SK-N-SH treated with all-trans-retinoic acid at 6 μM for 48 hours (cell line): ENCODE measurements around the gene TRIM10.

Experiments
- ARNTL ChIP-seq: fragments of 450-650 bp; formaldehyde crosslinking; IDR thresholded peaks from 2 replicates; pipeline ENCODE4 v1.5.0; 2020; ENCODE audit warnings: low read depth, mild to moderate bottlenecking, moderate library complexity, borderline replicate concordance
- ESRRG ChIP-seq: fragments of 250-450 bp; sonication (Bioruptor Pico); IDR thresholded peaks from 2 replicates; pipeline ENCODE4 v1.6.1; 2021; ENCODE audit warnings: mild to moderate bottlenecking
- GLIS3 ChIP-seq: fragments of 250-450 bp; sonication (Bioruptor Pico); IDR thresholded peaks from 2 replicates; pipeline ENCODE4 v1.5.0; 2020; ENCODE audit warnings: mild to moderate bottlenecking, moderate library complexity
- RARB ChIP-seq: fragments of 250-450 bp; sonication (Bioruptor Pico); IDR thresholded peaks from 2 replicates; pipeline ENCODE4 v1.8.0; 2021; ENCODE audit warnings: mild to moderate bottlenecking, moderate library complexity
- SNAI2 ChIP-seq: fragments of 250-450 bp; sonication (Bioruptor Pico); IDR thresholded peaks from 2 replicates; pipeline ENCODE4 v1.5.0; 2020; ENCODE audit warnings: mild to moderate bottlenecking, moderate library complexity
- TOX ChIP-seq: fragments of 250-450 bp; sonication (Bioruptor Pico); IDR thresholded peaks from 2 replicates; pipeline ENCODE4 v1.8.0; 2021; ENCODE audit warnings: mild to moderate bottlenecking, moderate library complexity, borderline replicate concordance
- ZFP3 ChIP-seq: fragments of 250-450 bp; sonication (Bioruptor Pico); IDR thresholded peaks from 2 replicates; pipeline ENCODE4 v1.5.0; 2020; ENCODE audit warnings: mild to moderate bottlenecking, moderate library complexity
- ZFP30 ChIP-seq: fragments of 450-650 bp; formaldehyde crosslinking; IDR thresholded peaks from 2 replicates; pipeline ENCODE4 v1.5.0; 2022; ENCODE audit warnings: mild to moderate bottlenecking, moderate library complexity
- ZNF8 ChIP-seq: fragments of 450-650 bp; formaldehyde crosslinking; IDR thresholded peaks from 2 replicates; pipeline ENCODE4 v1.5.0; 2020; ENCODE audit warnings: mild to moderate bottlenecking, moderate library complexity
- TF ChIP-seq, protein P1 (sequence below): fragments of 250-450 bp; sonication (Bioruptor Pico); IDR thresholded peaks from 2 replicates; pipeline ENCODE4 v1.5.1; 2021; ENCODE audit warnings: mild to moderate bottlenecking, moderate library complexity
- TF ChIP-seq, protein P2 (sequence below): fragments of 250-450 bp; sonication (Bioruptor Pico); IDR thresholded peaks from 2 replicates; pipeline ENCODE4 v1.5.1; 2020; ENCODE audit warnings: low read depth, mild to moderate bottlenecking, moderate library complexity
- TF ChIP-seq, protein P3 (sequence below): fragments of 250-450 bp; sonication (Bioruptor Pico); IDR thresholded peaks from 2 replicates; pipeline ENCODE4 v1.8.0; 2020; ENCODE audit warnings: mild to moderate bottlenecking, moderate library complexity, borderline replicate concordance

- no peak for TF ChIP-seq GLIS3 (CRISPR knock-in tag)
- no peak for TF ChIP-seq SNAI2 (CRISPR knock-in tag)
- TF ChIP-seq, protein P1, sequence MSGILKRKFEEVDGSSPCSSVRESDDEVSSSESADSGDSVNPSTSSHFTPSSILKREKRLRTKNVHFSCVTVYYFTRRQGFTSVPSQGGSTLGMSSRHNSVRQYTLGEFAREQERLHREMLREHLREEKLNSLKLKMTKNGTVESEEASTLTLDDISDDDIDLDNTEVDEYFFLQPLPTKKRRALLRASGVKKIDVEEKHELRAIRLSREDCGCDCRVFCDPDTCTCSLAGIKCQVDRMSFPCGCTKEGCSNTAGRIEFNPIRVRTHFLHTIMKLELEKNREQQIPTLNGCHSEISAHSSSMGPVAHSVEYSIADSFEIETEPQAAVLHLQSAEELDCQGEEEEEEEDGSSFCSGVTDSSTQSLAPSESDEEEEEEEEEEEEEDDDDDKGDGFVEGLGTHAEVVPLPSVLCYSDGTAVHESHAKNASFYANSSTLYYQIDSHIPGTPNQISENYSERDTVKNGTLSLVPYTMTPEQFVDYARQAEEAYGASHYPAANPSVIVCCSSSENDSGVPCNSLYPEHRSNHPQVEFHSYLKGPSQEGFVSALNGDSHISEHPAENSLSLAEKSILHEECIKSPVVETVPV (CRISPR knock-in tag): no peak
- no peak for TF ChIP-seq RARB (CRISPR knock-in tag)
- TF ChIP-seq ZFP3 (CRISPR knock-in tag): no peak
- TF ChIP-seq ARNTL (CRISPR knock-in tag): no peak
- no peak for TF ChIP-seq ESRRG (CRISPR knock-in tag)
- no peak for TF ChIP-seq TOX
- TF ChIP-seq ZNF8: no peak
- TF ChIP-seq, protein P2, sequence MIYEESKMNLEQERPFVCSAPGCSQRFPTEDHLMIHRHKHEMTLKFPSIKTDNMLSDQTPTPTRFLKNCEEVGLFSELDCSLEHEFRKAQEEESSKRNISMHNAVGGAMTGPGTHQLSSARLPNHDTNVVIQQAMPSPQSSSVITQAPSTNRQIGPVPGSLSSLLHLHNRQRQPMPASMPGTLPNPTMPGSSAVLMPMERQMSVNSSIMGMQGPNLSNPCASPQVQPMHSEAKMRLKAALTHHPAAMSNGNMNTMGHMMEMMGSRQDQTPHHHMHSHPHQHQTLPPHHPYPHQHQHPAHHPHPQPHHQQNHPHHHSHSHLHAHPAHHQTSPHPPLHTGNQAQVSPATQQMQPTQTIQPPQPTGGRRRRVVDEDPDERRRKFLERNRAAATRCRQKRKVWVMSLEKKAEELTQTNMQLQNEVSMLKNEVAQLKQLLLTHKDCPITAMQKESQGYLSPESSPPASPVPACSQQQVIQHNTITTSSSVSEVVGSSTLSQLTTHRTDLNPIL (CRISPR knock-in tag): no peak
- TF ChIP-seq ZFP30 (CRISPR knock-in tag): no peak
- TF ChIP-seq, protein P3, sequence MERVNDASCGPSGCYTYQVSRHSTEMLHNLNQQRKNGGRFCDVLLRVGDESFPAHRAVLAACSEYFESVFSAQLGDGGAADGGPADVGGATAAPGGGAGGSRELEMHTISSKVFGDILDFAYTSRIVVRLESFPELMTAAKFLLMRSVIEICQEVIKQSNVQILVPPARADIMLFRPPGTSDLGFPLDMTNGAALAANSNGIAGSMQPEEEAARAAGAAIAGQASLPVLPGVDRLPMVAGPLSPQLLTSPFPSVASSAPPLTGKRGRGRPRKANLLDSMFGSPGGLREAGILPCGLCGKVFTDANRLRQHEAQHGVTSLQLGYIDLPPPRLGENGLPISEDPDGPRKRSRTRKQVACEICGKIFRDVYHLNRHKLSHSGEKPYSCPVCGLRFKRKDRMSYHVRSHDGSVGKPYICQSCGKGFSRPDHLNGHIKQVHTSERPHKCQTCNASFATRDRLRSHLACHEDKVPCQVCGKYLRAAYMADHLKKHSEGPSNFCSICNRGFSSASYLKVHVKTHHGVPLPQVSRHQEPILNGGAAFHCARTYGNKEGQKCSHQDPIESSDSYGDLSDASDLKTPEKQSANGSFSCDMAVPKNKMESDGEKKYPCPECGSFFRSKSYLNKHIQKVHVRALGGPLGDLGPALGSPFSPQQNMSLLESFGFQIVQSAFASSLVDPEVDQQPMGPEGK (CRISPR knock-in tag): no peak
These were observed 2.5 kb downstream of the TRIM10 start for GRCh38 chr6:30158475-30159040.
